ENCODE results near the gene SLC5A4. TPM values are rescaled to one million over a fixed set of nuclear protein-coding genes. Genes with fewer than 3 reads are reported as not detected.

The SLC5A4 gene
- total and polyA plus RNA-seq, 8 donors: 0.29 to 3.3 (median 0.58) TPM; not detected in 5

- no peaks in the 10 kb centered on the region for H3K9me3 ChIP-seq
- no peaks in the 10 kb centered on the region for H3K27me3 ChIP-seq
- no peaks in the 10 kb centered on the region for H3K4me1 ChIP-seq
- no peak for DNase-seq
- H3K27ac ChIP-seq: no peak overlapping the region
- no peak for TF ChIP-seq CTCF (IDR thresholded peaks at IDR 0.05)
- no peak for TF ChIP-seq EP300 (IDR thresholded peaks at IDR 0.05)
- H3K36me3 ChIP-seq: no peaks in the 10 kb centered on the region
- intact Hi-C loops (cut with DNase I; ENCODE audit: low total_unique reads): no loop called here
- no peak overlapping the region for H3K4me3 ChIP-seq
- whole genome bisulfite sequencing, 5 donors: 76 to 97% (median 89%) methylated on average over 3 of the region's 3 CpGs
Measured at GRCh38 chr22:32219026-32219425, 36.1 kb downstream of the SLC5A4 start.

- Histone ChIP-seq H3K4me1 (no peaks in the 10 kb centered on the region), H3K27me3 (no peaks in the 10 kb centered on the region), H3K4me3 (no peak overlapping the region), H3K27ac (no peak overlapping the region), H3K9me3 (no peaks in the 10 kb centered on the region), H3K36me3 (no peaks in the 10 kb centered on the region)
- WGBS, 5 donors: 64 to 71% (median 70%) methylated on average over 6 of the region's 6 CpGs
- no peak for DNase-seq
- intact Hi-C loops (cut with DNase I; ENCODE audit: low total_unique reads): no loop called here
- no peak for TF ChIP-seq CTCF (IDR thresholded peaks at IDR 0.05)
- TF ChIP-seq EP300 (IDR thresholded peaks at IDR 0.05): no peak
- no peak for TF ChIP-seq POLR2A (IDR thresholded peaks at IDR 0.05)
- no peak for TF ChIP-seq POLR2AphosphoS5 (IDR thresholded peaks at IDR 0.05)
Measured at GRCh38 chr22:32218470-32218869, 36.7 kb downstream of the SLC5A4 start.

GRCh38 chr22:32217465-32217864 is 37.7 kb downstream of the SLC5A4 start:
- intact Hi-C loops (cut with DNase I; ENCODE audit: low total_unique reads): no loop called here
- no peaks in the 10 kb centered on the region for H3K4me1 ChIP-seq

GRCh38 chr22:32216911-32217310 is 38.2 kb downstream of the SLC5A4 start:
- H3K4me1 ChIP-seq: no peaks in the 10 kb centered on the region
- 80 to 87% (median 82%) methylated on average over 10 of the region's 10 CpGs for WGBS, 5 donors
- H3K36me3 ChIP-seq: no peaks in the 10 kb centered on the region
- no peak for TF ChIP-seq POLR2AphosphoS5 (IDR thresholded peaks at IDR 0.05)
- no peak for TF ChIP-seq POLR2A (IDR thresholded peaks at IDR 0.05)
- TF ChIP-seq EP300 (IDR thresholded peaks at IDR 0.05): no peak
- TF ChIP-seq CTCF (IDR thresholded peaks at IDR 0.05): no peak
- no peak overlapping the region for H3K4me3 ChIP-seq
- peaks cover 0 to 10% (median 0%) of the 10 kb centered on the region in 3 donors for H3K27me3 ChIP-seq
- intact Hi-C loops (cut with DNase I; ENCODE audit: low total_unique reads): no loop called here
- no peak overlapping the region for H3K27ac ChIP-seq
- H3K9me3 ChIP-seq: no peaks in the 10 kb centered on the region
- no peak for DNase-seq

More at GRCh38 chr22:32217465-32217864, 37.7 kb downstream of the SLC5A4 start:
- H3K9me3 ChIP-seq: no peaks in the 10 kb centered on the region
- H3K4me3 ChIP-seq: no peak overlapping the region
- H3K27me3 ChIP-seq: peaks cover 0 to 4% (median 0%) of the 10 kb centered on the region in 3 donors
- DNase-seq: no peak
- no peaks in the 10 kb centered on the region for H3K36me3 ChIP-seq
- 63 to 78% (median 75%) methylated on average over 2 of the region's 2 CpGs for WGBS, 5 donors
- H3K27ac ChIP-seq: no peak overlapping the region
- no peak for TF ChIP-seq POLR2AphosphoS5 (IDR thresholded peaks at IDR 0.05)
- TF ChIP-seq CTCF (IDR thresholded peaks at IDR 0.05): no peak
- TF ChIP-seq EP300 (IDR thresholded peaks at IDR 0.05): no peak
- TF ChIP-seq POLR2A (IDR thresholded peaks at IDR 0.05): no peak
